Measurements from ENCODE around the gene GTF3C4.

- TF ChIP-seq POLR2AphosphoS5 (IDR thresholded peaks at IDR 0.05; ENCODE audit: low read depth, low read length) (no peak), POLR2A (IDR thresholded peaks at IDR 0.05; ENCODE audit: low read depth, low read length) (no peak)
Measured at GRCh38 chr9:132663117-132663516, 7.1 kb upstream of the GTF3C4 start.
